Glomerular visceral epithelial cell (primary cell): ENCODE results near the gene ST6GALNAC1.
"Not testable (repeated sequence)": the region's sequence is repeated elsewhere in the genome, so short reads cannot be mapped to it uniquely, and the experiment has no call there.

Experiments used
- DNase-seq: peaks from one replicate; pipeline ENCODE4 v3.0.0-alpha.2; 2016; ENCODE audit errors: extremely low spot score

ST6GALNAC1 gene

DNA sequence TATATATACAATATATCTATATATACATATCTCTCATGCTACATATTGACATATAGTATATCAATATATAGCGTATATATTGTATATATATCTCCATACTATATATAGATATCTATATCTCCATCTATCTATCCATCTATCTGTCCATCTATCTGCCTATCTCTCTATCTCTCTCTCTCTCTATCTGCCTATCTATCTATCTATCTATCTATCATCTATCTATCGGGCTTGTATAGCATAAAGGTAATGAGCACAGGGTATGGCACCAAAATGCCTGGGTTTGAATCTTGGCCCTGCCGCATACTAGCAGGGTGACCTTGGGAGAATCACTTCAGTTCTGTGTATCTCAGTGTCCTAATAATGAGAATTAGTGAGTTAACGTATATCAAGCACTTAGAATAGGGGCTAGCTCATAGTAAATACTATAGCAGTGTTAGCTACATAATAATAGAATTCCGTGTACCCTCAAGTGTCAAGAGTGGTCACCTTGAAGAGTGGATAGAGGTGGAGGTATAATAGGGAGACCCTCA lies 1.5 kb downstream of the ST6GALNAC1 start:
- DNase-seq, result no peak

DNA sequence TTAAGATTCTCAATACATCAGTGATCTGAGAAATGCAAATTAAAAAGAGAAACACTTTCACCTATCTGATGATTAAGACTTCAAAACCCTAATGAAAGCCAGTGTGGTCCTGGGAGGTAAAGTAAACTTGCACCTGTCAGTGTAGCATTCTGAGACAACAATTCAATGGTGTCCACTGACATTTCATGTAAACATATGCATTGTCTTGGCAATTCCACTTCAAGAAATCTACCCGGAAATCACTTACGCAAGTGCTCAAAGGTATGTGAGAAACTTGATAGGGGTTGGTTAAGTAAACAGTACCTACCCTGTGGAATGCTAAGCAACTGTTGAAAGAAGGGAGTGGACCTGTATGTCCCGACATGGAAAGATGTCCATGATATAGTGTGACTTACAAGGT lies 2.1 kb downstream of the ST6GALNAC1 start:
- DNase-seq, result no peak

DNA sequence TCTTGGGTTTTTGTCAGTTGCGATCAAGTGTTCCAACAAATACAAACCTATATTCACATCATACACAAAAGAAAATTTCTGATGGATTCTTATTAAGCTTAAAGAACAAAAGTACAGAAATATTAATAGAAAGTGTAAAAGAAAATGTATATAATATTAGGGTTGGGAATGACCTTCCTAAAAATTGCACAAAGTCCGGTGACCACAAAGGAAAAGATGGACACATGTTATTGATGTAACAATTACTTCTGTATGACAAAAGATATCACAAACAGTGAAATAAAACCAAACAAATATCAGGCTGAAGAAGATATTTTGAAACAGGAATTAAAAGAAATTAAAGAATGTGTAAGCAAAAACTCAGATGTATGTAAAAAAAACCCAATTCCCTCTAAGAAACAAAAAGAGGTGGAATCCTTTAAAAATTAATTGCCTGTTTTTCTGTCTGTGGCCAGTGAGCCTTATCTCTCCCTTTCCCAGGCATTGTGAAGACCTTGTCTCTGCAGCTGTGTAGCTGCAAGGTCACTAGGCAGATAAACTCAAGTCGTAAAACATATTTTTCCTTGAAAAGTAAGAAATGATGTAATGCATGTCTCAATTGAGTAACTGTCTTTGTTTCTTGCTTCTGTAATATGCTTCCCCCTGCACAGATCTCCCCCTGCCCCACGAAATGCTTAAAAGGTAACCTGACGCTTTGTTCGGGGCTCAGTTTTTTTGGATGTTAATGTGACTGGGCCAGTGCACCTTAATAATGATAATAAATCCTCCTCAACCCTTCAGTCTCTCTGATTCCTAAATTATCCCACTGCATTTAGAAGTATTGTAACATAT lies 2.8 kb downstream of the ST6GALNAC1 start:
- no peak for DNase-seq

DNA sequence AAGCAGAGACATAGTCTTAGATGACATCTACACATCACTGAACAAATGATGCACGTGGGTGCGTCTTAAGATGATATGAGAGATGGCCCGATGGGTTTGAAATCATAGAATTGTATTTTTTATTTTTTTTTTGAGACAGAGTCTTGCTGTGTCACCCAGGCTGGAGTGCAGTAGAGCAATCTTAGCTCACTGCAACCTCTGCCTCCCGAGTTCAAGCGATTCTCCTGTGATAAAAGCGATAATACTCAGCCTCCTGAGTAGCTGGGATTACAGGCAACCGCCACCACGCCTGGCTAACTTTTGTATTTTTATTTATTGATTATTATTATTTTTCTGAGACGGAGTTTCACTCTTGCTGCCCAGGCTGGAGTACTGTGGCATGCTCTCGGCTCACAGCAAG lies 5.3 kb downstream of the ST6GALNAC1 start:
- no peak for DNase-seq

DNA sequence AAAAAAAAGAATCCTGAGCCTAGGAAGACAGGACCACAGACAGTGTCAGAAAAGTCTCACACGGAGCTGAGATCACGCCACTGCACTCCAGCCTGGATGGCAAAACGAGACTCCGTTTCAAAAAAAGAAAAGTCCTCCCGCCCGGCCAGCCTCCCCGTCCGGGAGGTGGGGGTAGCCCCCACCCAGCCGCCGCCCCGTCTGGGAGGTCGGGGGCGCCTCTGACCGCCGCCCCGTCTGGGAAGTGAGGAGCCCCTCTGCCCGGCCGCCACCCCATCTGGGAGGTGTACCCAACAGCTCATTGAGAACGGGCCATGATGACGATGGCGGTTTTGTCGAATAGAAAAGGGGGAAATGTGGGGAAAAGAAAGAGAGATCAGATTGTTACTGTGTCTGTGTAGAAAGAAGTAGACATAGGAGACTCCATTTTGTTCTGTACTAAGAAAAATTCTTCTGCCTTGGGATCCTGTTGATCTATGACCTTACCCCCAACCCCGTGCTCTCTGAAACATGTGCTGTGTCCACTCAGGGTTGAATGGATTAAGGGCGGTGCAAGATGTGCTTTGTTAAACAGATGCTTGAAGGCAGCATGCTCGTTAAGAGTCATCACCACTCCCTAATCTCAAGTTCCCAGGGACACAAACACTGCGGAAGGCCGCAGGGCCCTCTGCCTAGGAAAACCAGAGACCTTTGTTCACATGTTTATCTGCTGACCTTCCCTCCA lies 6.9 kb downstream of the ST6GALNAC1 start:
- DNase-seq, result not testable (repeated sequence)

DNA sequence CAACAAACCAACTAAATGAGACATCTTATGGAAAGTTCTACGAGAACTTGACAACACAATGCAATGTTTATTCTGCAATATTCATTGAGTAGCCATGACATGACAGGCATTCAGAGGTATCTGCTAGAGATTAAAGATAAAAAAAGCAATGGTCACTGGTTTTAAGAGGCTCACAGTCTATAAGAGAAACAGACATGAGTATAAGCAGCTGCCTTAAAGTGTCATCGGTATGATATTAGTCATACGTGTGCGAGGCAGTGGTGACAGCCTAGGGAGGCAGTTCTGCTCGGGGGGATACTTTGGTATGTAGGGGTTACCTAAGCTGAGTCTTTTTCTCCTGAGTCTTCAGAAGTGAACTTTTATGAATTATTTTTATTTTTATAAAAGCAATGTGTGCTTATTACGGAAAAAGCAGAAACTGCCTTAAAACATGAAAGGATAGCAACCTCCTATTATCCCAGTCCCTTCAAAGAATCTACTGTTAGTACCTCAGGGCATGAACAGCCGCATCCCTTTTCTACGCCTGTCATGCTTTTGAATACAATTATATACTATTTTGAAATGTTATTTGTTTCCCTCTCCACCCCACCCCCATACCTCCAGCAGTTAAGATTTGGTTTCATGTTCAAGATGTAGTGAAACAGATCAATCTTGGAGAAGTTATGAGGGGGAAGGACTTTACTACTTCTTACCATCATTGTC lies 7.7 kb downstream of the ST6GALNAC1 start:
- DNase-seq, result no peak

DNA sequence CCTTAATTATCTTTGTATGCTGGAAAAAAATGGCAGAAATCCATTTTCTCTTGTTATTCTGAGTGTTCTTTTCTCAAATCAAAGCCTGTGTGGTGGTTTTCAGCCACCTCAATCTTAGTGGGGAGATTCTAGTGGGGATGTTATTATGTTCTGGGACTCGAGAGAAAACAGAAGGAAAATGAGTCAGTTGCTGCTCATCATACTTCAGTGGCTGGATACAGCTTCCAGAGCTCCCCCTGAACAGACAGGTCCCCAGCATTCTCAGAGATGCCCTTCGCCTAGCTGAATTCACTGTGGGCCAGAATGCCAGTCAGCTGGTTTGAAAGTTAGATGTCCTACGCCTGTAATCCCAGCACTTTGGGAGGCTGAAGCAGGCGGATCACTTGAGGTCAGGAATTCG lies 8.5 kb downstream of the ST6GALNAC1 start:
- no peak for DNase-seq

DNA sequence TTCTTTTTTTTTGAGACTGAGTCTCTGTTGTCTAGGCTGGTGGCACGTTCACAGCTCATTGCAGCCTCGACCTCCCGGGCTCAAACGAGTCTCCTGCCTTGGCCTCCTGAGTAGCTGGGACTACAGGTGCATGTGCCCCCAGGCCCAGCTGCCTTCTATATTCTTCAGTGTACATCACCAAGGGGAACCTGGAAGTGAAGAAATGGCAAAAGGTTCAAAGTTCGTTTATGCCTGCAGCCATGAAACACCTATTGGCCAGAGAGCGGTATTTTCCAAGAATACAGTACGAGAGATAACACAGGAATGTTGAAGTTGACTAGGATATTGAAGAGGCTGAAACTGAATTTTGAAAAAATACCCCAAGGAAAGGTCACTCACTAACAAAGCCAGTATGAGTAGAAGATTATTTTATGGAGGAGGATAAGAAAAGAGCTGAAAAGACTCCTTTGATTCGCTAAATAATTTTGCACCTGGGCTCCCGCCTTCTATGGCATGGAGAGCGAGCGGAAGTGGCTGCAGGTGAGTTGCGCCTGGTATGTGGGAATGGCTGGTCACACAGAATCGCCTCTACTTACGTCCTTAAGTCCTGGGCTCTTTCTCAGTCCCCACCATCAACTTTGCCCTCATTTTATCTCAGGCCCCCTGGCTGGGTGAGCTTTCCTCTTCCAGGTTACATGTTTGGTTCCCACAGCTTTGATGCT lies 9.8 kb downstream of the ST6GALNAC1 start:
- DNase-seq, result no peak

DNA sequence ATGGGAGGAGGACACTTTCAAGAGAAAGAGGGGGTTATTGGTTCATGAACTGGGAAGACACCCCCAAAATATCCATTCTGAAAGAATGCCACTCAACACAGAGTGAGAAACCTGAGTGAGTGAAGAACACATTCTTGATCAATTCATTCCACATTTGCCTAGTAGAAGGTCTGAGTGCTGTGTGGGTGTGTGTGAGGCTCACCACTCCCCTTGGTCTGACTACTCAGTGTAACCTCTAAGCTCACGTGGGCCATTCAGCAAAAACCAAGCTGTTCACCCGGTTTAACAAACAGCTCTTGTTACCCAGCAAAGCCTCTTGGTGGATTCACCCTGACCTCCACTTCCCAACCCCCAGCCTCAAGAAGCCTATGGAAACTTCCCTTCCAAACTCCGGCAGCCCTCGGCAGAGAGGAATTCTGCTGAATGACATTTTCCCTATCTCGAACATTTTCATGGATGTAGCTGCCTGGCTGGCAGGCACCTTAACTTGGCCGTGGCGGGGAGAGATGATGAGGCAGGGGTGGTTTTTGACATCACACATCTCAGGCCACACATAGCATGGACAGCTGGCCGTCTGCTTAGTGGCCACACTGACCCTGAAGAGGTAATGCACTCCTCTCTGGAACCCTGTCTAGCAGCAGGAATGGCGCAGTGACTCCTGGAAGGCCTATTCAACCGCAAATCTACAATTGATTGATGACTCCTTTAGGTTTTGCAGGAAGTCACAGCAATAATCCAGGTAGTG lies 11.6 kb downstream of the ST6GALNAC1 start:
- DNase-seq, result no peak

DNA sequence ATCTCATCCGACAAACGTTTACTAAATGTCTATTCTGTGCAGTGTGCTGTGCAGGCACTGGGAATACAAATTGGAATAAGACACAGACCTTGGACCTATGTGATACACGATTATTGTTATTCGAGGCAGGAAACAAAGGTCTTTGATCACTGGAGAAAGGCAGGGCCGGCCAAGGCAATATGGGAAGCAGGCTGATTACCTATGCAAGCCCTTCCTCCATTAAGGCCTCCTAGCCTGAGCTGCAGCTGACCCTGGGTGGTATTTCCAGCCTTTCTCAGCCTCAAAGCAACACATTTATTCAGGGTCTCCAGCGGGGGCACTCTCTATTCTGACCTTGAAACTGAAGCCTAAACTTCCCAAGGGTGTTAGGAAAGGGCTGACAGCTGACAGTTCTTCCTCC lies 13.4 kb downstream of the ST6GALNAC1 start:
- DNase-seq, result no peak

DNA sequence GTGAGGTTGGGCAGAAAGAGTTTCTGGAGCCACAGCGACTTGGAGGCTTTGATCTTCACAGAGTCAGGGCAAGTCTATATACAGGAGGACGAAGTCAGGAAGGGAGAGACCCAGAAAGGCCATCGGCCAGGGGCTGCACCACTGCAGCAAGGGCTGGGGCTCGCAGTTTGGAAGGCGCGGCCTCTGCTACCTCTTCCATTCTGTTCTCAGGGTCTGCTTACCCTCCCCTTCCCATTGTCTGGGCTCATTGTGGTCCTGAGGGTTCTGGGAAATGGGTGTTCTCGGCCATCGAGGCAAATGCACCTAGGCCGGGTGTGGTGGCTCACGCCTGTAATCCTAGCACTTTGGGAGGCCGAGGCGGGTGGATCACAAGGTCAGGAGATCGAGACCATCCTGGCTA lies 16.0 kb downstream of the ST6GALNAC1 start:
- DNase-seq, result no peak

DNA sequence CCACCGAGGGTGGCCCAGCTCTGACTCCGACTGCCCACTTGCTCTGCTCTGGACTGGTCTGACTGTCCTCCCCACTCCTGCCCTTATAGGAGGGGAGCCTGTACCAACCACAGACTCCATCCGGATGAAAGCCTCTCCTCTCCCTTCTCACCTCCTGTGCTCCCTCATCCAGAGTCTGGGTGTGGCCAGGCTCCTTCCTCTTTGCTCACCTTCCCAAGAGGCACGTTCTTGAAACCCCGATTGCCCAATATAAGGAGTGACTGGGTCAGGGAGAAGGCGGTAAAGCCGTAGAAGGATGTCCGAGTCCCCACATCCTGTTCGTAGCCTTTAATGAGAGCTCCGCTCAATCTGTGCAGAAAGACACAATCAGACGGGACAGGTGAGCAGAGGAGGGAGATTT lies 17.1 kb downstream of the ST6GALNAC1 start:
- DNase-seq, result no peak

DNA sequence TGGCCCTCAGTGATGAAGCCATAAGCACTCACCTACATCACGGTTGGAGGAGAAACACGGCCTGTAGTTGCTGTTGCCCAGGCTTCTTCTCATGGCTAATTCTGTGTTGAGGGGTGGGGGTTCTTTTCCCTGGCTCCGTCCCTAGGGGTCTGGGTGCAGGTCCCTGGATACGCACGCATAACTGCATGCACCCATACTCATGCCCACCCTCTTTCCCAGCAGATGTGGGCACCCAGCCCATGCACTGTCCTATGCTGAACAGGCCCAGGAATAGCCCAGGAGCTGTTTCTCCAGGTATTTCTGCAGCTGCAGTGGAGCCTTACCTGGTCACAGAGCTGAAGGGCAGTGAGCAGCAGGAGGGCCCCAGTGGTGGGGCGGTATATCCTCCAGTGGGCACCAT lies 18.1 kb downstream of the ST6GALNAC1 start:
- DNase-seq, result no peak

DNA sequence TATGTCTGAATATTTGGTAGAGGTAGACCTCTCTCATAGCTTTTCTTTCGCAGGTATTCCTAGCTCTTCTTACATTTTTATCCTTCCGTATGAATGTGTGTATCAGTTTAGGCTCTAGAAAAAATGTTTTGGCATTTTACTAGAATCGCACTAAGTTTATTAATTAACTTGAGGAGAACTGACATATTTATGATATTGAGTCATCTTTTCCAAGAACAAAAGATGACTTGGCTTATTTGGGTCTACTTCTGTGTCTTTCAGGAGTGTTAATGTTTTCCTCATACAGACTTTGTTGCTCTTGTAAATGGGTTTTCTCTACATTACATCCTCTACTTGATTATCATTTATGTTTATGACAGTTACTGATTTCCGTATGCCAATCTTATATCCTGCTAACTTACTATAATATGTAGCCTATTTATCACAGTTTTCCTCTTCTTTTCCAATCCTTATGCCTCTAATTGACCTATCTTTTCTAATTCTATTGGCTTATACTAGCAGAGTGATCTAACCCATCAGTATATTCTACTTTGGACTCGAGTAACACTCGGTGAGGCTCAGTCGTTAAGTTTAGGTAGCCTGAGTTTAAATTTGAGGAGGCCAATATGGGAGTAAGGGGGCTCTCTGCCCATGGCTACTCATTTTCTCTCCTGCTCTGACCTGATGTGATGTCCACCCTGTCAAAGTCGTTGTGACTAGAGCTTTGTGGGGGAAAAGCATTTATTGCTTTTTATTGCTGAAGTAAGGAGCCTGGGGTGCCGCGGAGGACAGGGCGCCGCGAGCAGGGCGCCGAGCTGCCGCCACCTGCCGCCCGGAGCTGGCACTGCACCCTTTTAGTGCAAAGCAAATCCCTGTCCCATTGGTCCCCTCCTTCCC lies 20.0 kb downstream of the ST6GALNAC1 start:
- DNase-seq, result peak; percentile 76

DNA sequence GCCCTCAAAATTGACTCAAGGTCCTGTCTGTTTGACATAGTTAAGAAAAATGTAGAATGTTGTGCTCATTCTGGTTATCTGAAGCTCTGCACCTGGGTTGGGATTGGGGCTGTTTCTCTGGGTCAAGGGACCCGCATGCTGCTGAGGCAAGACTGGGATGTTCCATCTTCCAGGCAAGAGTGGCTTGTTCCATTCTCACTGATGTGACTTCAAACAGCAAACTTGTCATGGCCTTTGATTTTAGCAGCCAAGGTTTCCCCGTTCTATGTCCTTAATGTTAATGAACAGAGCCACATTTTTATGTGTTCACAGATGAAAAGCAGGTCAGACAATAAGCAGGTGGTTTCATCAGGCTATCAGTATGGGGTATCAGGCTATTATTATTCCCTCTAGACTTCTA lies 25.7 kb downstream of the ST6GALNAC1 start:
- no peak for DNase-seq

DNA sequence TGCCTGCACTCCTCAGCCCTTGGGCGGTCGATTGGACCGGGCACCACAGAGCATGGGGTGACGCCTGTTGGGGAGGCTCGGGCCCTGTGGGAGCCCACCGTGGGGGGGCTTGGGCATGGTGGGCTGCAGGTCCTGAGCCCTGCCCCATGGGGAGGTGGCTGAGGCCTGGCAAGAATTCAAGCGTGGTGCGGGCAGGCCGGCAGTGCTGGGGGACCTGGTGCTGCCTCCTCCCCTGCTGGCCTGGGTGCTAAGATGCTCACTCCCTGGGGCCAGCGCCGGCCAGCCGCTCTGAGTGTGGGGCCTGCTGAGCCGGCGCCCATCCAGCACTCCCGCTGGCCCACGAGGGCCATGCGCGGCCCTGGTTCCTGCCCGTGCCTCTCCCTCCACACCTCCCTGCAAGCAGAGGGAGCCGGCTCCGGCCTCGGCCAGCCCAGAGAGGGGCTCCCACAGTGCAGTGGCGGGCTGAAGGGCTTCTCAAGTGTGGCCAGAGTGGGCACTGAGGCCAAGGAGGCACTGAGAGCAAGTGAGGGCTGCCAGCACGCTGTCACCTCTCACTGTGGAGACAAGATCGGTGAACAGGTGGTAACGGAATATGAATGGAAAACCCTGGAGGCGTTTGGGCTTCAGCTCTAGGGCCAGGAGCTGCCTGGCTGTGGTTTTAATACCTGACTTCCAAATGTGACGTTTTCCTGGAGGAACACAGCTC lies 28.5 kb downstream of the ST6GALNAC1 start:
- no peak for DNase-seq

DNA sequence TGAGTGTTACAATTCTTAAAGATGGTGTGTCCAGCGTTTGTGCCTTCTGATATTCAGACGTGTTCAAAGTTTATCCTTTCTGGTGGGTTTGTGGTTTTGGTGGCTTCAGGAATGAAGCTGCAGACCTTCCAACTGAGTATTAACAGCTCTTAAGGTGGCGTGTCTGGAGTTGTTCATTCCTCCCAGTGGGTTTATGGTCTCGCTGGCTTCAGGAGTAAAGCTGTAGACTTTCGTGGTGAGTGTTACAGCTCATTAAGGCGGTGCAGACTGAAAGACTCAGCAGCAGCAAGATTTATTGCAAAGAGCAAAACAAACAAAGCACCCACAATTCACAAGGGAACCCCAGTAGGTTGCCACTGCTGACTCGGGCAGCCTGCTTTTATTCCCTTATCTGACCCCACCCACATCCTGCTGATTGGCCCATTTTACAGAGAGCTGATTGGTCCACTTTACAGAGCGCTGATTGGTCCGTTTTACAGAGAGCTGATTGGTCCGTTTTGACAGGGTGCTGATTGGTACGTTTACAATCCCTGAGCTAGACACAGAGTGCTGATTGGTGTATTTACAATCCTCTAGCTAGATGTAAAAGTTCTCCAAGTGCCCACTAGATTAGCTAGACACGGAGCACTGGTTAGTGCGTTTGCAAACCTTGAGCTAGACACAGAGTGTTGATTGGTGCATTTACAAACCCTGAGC lies 29.3 kb downstream of the ST6GALNAC1 start:
- not testable (repeated sequence) for DNase-seq

DNA sequence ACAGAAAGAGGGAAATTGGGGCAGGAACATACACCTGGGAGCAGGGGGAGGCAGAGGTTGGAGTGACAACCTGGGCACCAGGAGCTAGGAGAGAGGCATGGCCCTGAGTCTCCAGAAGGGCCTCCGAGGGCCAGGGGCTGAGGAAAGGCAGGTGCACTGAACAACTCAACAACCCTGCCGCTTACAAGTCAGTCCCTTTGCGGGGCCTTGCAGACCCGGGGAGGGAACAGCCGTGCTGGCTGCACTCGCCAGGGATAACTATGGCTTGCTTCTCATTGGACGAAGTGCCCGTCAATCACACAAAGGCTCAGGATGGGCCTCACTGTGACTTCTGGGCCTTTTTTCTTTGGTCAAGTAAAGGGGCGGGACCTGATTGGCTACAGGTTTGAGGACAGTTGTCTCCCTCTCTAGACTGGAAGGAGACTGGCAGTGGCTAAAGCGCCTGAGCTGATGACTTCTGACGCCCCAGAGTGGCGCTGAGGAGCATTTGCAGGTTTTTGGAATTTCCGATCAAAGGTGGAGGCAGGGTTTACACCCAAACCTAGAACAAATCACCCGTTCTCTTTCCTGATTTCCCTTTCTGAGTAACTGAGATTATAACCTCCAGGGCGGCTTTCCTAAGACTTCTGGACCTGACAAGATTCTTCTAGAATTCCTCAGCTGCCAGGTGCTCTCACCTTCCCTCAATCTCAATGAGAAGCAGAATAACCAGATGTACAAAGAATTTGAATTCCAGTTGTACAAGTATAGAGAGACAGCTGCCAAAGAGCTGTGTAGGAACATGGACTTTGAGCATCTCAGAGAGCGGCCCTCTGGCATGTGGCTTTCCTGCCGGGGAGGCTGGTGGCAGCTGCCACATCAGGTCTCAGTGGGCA lies 30.3 kb downstream of the ST6GALNAC1 start:
- no peak for DNase-seq
